Superior temporal gyrus (tissue), 1 donor: Measurements from ENCODE around the gene IMMP2L.
"Not testable (repeated sequence)": the region's sequence is repeated elsewhere in the genome, so short reads cannot be mapped to it uniquely, and the experiment has no call there.

Source experiments
- DNase-seq: peaks from one replicate; pipeline ENCODE4 v3.0.0-alpha.2; 2016; ENCODE audit errors: extremely low spot score

Gene IMMP2L

DNA sequence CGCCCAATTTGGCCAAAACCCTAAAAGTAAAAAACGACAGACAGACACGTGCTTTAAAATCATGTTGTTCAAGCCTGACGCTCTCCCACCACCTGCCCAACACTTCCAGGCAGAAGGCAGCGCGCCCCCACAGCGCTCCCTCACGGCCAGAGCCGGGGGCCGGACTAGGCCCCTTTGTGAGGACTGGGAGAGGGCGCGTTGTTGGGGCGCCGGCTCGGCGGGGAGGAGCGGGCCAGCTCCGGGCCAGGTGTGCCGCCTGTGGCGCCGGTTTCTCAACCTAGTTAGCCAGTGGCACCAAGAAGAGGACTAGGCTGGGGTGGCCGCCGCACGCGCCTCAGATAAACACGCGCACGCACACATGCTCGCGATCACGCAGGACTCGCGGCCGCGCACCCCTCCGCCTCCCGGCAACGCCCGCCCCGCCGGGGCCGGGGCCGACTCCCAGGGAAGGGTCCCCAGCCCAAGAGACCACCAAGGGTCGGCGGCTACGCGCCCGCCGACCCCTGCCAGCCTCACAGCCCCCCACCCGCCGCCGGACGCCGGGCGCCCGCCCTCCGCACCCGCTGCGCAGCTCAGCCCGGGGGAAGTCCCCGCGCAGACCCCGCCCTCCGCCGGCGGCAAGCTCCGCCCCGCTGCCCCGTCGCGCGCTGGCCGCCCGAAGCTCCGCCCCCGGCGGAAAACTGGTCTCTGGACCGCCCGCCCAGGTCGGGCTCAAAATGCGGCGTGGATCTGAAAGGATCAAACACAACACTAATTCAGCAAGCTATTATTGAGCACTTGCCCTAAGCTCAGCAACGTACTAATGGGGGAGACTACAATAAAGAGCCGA is at the start of gene IMMP2L:
IMMP2L (minus strand) TSS at position 589 of the 829 bp plus-strand sequence.
- peak; percentile 89 for DNase-seq

DNA sequence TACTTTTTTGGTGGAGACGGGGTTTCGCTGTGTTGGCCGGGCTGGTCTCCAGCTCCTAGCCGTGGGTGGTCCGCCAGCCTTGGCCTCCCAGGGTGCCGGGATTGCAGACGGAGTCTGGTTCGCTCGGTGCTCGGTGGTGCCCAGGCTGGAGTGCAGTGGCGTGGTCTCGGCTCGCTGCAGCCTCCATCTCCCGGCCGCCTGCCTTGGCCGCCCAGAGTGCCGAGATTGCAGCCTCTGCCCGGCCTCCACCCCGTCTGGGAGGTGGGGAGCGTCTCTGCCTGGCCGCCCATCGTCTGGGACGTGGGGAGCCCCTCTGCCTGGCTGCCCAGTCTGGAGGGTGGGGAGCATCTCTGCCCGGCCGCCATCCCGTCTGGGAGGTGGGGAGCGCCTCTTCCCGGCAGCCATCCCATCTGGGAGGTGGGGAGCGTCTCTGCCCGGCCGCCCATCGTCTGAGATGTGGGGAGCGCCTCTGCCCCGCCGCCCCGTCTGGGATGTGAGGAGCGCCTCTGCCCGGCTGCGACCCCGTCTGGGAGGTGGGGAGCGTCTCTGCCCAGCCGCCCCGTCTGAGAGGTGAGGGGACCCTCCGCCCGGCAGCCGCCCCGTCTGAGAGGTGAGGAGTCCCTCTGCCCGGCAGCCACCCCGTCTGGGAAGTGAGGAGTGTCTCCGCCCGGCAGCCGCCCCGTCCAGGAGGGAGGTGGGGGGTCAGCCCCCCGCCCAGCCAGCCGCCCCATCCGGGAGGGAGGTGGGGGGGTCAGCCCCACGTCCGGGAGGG is 47.4 kb upstream of the IMMP2L start:
- DNase-seq: not testable (repeated sequence)

DNA sequence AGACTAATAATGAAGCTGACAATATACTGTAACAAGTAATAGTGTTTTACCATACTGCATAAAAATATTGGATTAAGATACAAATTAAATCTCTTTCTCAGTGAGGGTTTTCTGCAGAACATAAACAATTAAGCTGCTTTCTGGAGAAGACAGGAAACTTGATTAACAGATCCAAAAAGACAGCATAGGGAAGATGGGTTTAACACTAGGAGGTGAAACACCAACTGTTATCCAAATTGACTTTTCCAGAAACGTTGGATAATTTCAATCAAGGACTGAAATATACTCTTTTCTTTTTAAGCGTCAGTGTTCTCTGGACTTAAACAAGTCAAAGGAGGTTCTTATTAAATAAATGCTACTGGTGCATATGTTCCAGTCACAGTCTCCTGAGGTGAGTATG is 45.3 kb upstream of the IMMP2L start:
- DNase-seq: no peak

DNA sequence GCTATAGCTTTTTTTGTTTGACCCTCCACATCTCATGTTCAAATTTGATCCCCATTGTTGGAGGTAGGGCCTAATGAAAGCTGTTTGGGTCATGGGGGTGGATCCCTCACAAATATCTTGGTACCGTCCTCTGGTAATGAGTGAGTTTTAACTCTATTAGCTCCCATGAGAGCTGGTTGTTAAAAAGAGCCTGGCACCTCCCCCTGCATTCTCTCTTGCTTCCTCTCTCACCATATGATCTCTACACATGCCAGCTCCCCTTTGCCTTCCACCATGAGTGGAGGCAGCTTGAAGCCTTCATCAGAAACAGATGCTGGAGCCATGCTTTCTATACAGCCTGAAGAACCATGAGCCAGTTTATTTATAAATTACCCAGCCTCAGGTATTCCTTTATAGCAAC is 43.0 kb upstream of the IMMP2L start:
- no peak for DNase-seq

DNA sequence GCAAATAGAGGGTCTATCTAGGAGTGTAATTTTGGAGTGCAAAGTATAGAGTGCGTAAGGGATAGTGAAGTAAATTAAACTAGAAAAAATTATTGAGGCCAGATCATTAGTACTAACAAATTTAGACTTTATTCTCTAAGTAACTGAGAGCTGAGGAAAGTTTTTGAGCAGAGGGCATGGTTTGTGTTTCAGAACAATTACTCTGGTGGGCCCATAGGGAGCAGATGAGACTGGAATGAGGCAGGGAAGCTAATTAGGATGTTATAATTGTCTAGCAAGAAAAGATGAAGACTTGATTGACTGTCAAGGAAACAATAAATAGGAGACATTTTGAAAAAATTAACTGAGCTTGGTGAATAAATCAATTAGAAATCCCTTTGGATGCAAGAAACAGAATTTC is 37.8 kb upstream of the IMMP2L start:
- DNase-seq: no peak

DNA sequence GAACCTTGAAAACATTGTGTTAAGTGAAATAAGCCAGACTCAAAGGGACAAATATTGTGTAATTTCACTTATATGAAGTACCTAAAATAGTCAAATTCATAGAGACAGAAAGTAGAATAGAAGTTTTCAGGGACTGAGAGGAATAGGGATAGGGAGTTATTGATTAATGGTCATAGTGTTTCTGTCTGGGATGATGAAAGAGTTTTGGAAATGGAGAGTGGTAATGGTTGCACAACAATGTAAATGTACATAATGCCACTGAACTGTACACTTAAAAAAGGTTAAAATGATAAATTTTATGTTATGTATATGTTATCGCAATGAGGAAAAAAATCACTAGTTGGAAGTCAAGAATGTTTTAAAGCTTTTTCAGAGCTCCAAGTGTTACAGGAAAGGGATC is 33.5 kb upstream of the IMMP2L start:
- DNase-seq: no peak

DNA sequence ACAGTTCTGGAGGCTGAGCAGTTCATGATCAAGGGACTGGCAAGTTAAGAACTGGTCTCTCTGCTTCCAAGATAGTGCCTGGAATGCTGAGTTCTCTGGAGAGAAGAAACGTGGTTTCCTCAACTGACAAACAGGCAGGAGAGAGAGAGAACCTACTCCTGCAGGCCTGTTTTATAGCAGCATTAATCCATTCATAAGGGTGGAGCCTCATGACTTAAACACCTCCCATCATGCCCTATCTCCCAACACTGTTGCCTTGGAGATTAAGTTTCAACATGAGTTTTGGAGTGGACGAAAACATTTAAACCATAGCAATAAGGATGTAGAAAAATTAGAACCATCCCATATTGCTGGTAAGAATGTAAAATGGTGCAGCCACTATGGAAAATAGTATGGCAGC is 32.3 kb upstream of the IMMP2L start:
- DNase-seq: no peak

DNA sequence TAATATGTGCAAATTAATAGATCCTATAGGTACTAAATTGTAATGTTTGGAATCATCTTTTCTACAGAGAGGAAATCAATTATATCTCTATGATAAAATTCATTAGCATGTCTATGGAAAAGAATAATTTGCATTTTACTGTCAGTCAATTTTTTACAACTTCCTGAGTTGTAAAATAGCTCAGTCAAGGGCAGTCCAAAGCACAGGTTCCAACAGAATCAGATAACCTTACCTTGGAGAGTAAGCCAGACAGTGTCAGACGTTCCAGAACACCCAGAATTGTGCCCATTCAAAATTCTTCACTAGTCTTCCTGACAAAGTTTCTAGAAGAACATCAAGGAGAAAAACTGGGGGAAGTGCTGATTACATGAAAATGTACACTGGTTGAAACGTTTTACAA is 31.1 kb upstream of the IMMP2L start:
- no peak for DNase-seq

DNA sequence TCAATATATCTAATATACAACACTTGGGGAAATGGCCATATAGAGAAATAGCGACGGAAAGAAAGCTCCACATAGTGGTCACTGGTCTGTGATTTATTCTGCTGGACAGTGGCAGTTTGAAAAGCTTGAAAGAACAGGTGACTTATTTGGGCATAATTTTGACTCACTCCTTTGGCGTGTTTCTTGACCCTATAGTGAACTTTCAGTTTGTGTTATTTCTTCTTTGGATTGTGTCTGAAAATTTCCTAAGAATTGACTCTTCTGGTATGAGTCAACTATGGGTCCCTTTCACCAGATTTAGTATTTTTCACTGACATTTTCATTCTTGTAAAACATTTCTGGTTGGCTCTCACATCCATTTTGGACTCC is 25.8 kb upstream of the IMMP2L start:
- DNase-seq: no peak

DNA sequence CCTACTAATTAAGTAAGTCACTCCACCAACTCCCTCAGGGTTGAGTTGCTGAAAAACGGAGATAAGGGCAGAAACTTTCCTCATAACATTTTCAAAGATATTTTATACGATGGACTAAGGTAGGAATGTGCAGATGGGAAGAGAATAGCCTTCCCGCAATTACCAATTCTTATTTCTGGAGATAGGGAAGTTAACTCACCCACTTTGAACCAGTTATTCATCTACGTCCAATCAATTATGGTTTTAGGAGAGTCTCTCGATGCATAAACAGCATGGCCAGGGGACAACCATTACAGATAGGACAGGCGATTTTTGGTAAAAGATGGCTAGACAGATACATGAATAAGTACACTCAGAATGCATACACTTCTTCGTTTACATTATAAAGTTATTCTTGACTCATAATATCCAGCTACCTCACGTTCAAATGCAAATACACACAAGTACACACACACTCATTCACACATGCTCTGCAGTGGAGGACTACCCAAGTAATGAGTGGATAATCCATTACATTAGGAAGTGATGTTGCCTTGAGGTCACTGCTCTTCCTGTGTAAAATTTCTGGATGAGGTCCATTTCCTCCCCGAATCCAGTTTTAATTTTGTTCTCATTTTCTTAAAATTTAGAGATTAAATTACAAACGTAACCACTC is 25.2 kb upstream of the IMMP2L start:
- DNase-seq: no peak

DNA sequence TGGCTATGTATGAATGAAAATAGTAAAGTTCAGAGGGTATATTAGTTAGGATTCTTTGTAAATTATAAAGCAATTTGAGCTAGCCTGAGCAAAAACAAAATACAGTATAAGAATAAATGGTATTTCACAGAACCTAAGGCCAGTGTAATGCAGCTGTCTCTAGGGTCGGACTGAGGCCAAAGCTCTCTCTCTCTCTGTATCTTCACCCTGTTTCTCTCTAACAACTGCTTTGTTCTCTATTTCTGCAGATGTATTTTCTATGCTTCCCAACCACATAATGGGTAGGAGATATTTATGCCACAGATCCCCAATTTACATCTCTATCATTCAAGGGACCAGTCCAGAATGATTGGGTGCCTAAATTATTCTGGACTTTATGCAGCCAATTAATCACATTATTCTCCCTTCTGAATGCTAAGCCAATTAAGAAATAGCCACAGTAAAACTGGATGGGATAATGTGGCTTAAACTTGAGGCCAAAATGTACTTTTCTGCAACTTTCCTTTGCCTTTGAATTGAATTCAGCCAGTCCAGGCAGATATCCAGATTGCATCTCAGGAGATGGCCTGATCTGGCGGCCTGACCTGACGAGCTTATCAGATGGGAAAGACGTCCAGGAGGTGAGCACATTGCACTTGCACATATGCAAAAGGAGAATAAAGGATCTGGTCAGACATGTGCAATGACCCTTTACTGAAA is 24.6 kb upstream of the IMMP2L start:
- DNase-seq: no peak

DNA sequence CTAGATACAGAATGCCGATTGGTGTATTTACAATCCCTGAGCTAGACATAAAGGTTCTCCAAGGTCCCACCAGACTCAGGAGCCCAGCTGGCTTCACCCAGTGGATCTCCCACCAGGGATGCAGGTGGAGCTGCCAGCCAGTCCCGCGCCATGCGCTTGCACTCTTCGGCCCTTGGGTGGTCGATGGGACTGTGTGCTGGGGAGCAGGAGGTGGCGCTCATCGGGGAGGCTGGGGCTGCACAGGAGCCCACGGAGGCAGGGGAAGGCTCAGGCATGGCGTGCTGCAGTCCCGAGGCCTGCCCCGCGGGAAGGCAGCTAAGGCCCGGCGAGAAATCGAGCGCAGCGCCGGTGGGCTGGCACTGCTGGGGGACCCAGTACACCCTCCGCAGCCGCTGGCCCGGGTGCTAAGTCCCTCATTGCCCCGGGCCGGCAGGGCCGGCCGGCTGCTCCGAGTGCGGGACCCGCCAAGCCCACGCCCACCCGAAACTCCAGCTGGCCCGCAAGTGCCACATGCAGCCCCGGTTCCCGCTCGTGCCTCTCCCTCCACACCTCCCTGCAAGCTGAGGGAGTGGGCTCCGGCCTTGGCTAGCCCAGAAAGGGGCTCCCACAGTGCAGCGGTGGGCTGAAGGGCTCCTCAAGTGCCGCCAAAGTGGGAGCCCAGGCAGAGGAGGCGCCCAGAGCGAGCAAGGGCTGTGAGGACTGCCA is 19.6 kb upstream of the IMMP2L start:
- DNase-seq: not testable (repeated sequence)

DNA sequence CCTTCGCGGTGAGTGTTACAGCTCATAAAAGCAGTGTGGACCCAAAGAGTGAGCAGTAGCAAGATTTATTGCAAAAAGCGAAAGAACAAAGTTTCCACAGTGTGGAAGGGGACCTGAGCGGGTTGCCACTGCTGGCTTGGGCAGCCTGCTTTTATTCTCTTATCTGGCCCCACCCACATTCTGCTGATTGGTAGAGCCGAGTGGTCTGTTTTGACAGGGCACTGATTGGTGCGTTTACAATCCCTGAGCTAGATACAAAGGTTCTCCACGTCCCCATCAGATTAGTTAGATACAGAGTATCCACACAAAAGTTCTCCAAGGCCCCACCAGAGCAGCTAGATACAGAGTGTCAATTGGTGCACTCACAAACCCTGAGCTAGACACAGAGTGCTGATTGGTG is 18.9 kb upstream of the IMMP2L start:
- DNase-seq: not testable (repeated sequence)

DNA sequence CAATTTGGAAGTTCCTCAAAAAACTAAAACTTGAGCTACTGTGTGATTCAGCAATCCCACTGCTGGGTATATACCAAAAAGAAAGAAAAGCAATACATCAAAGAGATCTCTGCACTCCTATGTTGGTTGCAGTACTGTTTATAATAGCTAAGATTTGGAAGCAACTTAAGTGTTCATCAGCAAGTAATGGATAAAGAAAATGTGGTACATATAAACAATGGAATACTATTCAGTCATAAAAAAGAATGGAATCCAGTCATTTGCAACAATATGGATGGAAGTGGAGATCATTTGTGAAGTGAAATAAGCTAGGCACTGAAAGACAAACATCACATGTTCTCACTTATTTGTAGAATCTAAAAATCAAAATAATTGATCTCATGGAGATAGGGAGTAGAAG is 16.5 kb upstream of the IMMP2L start:
- DNase-seq: no peak

DNA sequence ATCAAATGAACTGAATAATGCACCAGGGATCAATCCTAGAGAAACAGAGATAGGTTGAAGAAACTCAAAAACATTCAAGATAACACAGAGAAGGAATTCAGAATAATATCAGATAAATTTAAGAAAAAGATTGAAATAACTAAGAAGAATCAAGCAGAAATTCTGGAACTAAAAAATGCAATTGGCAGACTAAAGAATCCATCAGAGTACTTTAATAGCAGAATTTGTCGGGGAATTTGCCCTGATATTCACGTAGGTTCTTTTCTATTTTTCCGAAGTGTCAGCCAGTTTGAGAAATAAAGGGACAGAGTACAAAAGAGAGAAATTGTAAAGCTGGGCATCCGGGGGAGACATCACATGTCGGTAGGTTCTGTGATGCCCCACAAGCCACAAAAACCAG is 9.4 kb upstream of the IMMP2L start:
- DNase-seq: no peak

DNA sequence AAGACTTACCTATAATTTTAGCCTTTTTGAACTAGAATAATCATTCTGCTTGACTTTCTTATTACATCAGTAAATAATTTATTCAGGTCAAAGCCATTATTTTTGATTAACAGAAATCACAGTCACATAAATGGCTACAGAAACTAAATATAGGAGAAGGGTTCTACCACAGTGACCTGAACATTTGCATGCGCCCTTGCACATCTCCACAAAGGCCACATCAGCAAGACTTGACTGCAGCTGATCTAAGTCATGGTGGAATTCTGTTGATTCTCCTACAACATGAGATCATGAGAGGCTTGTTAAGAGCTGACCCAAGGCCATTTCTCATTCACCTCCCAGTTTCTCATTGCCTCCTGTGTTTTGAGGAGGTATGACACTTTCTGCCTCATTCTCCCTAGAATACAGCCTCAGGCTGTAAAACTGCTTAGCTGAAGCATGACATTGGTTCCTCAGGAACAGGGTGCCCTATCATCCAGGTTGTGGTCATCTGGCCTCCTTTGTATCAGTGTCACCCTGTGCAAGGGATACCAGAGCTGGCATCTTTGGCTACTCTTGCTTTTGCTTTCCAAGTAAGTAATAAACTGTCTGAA is 6.7 kb upstream of the IMMP2L start:
- DNase-seq: no peak

DNA sequence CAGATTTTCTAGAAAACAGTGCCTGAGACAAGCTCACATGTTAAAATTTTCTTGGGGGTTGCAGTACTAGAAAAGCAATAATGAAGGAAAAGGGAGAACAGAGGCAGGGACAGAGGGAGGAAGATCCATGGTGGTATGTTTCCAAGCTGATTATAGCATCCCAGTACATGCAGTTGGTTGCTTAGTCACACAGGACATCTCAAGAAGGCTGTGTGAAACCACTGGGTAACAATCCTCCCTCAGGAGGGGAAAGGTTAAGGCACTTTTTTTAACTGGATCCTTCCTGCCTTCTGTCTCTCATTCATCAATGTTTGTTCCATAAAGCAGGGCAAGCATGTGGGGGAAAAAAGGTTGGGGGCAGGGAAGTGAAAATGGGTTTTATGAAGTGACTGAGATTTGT is 6.1 kb upstream of the IMMP2L start:
- no peak for DNase-seq

DNA sequence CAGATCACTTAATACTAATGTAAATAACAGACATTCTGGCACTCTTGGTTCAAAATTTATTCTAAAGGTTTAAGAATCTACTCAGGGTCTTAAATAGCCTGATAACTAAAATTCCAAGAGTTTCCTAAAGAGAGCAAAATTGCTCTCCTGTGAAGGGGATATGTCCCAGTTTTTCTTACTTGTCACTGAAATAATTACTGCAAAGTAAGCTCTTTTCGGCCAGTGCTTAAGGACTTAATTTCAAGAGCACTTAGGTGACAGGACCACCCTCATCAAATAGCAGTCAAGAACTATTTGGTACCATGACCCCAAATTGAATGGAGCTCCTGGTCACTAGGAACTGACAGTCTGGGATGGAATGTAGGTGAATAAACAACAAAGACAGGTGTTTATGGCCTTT is 1.8 kb upstream of the IMMP2L start:
- DNase-seq: no peak

DNA sequence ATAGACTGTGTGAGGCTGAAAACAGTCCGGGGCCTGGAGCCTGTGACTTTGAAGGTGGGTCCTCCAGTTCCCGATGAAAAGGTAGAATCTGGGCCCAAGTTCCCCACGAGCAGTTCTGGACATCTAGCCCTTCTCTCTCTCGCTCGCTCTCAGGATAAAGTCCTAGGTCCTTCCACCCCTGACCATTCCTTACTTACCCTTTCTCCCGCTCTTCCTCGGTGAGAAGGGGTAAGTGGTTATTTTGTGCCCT is 713 bp downstream of the IMMP2L start:
- no peak for DNase-seq

DNA sequence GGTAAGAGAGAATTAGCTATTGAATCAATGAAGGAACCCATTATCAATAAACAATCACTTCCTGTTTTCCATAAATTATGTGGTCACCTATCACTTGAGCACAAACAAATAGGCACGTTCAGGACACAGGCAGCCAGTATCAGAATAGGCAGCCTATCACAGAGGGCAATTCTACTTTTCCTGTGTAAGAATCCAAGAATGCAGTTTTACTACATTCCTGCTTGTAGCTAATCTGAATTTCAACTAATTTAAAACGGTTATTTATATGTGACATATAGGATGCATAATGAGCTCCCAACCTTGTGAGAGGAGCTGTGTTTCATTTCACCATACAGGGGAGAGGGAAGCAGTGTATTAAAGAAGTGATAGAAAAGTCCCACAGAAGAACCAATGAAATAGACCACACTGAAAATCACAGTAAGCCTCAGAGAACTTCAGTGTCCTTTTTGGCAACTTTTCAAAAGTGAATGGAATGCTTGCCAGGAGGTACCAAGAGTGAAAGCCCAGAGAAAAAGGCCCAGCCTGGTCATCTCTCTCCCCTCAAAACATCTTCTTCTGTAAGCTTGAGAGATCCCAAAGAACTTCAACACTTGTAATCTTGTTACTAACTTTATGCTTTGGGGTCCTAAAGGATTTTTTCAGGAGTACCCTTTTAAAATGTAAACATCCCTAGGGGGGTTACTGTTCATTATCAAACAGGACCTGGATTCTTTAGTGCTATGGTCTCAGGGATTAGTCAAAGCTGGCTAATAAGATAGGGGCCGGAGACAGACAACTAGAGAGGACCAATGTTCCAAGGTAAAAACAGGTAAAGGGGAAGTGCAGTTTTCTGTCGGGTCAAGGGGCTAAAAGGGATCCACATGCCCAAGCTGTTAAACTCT is 1.3 kb downstream of the IMMP2L start:
- DNase-seq: no peak
